Spleen (tissue), 7 donors: ENCODE results near the gene MED13L.

Experiments
- CTCF ChIP-seq, 11 experiments: fragments of 200-600 bp in 7 of 11; fragments of 450-650 bp in 4 of 11; sonication (generic) in 4 of 11; IDR thresholded peaks in 8 of 11; conservative IDR thresholded peaks in 3 of 11; 1 replicate in 7 of 11; 2 replicates in 4 of 11; pipeline versions ENCODE4 v1.4.0 to v1.8.0; 2016 to 2021; ENCODE audit warnings: antibody characterized with exemption in 11 of 11, inconsistent platforms in 4 of 11, mild to moderate bottlenecking in 1 of 11
- POLR2A ChIP-seq, 3 donors: fragments of 450-650 bp; IDR thresholded peaks; one replicate each; pipeline ENCODE4 v1.5.1; 2017; ENCODE audit warnings: antibody characterized with exemption in 3 of 3, mild to moderate bottlenecking in 1 of 3
- POLR2AphosphoS5 ChIP-seq, 3 donors: sonication (generic); formaldehyde crosslinking; IDR thresholded peaks; one replicate each; pipeline ENCODE4 v1.5.1; 2017; ENCODE audit warnings: antibody characterized with exemption in 3 of 3
- donor health status: DM: no; HTN: no; CAD: no; lungs with moderate emphysema.
- donor health status: DM: no; HTN: no; CAD: no.
- donor health status: DM: no; HTN: no; CAD: no.

DNA sequence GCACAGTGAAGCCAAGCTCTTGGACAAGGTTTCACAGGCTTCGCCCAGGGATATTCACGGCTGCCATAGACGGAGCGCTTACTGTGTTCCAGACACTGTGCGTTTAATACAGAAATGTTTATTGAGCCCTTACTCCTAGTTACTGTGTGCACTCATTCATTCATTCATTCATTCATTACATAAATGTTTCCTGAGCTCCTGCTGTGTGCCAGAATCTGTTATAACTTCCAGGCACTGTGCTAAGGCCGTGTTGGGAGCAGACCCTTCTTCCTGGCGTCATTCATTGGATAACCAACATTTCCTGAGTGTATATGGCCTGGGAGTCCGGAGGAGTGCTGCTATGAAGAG is 760 bp upstream of the MED13L start:
- TF ChIP-seq CTCF (IDR thresholded peaks at IDR 0.05 in 8 of 11, conservative IDR thresholded peaks at IDR 0.05 in 3 of 11) (no peak), POLR2AphosphoS5 (IDR thresholded peaks at IDR 0.05) (no peak), POLR2A (IDR thresholded peaks at IDR 0.05) (no peak)
